ENCODE data around the gene GRM6.

Gene GRM6

GRCh38 chr5:178965465-178966055 lies 29.6 kb downstream of the GRM6 start:
- Histone ChIP-seq H3K4me3 (ENCODE audit: low read length) (no peak overlapping the region), H3K4me2 (ENCODE audit: low read depth, low read length) (no peak overlapping the region), H2AFZ (ENCODE audit: low read length) (no peak overlapping the region), H4K20me1 (ENCODE audit: insufficient read depth, low read length) (no peaks in the 10 kb centered on the region), H3F3A (ENCODE audit: insufficient read depth, low read length) (no peaks in the 10 kb centered on the region), H3K36me3 (replicated peaks; ENCODE audit: insufficient read depth, low read length) (no peaks in the 10 kb centered on the region), H3K27me3 (replicated peaks; ENCODE audit: insufficient read depth, low read length) (no peaks in the 10 kb centered on the region), H3K9ac (ENCODE audit: low read length) (no peak overlapping the region), H3K9me2 (replicated peaks; ENCODE audit: insufficient read depth, low read length) (no peaks in the 10 kb centered on the region), H3K9me3 (replicated peaks; ENCODE audit: insufficient read depth, low read length) (no peaks in the 10 kb centered on the region), H3K79me2 (ENCODE audit: low read length) (no peaks in the 10 kb centered on the region), H3K27ac (ENCODE audit: low read length) (no peak overlapping the region), H3K4me1 (ENCODE audit: low read length) (no peaks in the 10 kb centered on the region)
- no peak for DNase-seq
- no peak for TF ChIP-seq EZH2 (optimal IDR thresholded peaks at IDR 0.05; ENCODE audit: low read depth, low read length)
- TF ChIP-seq CTCF (IDR thresholded peaks at IDR 0.05; ENCODE audit: low read length), result no peak
- no peak for TF ChIP-seq EZH2phosphoT487 (IDR thresholded peaks at IDR 0.05; ENCODE audit: low read length)

GRCh38 chr5:178941361-178941760 lies 53.8 kb downstream of the GRM6 start:
- Histone ChIP-seq H3K36me3 (replicated peaks; ENCODE audit: insufficient read depth, low read length) (no peaks in the 10 kb centered on the region), H3K9me2 (replicated peaks; ENCODE audit: insufficient read depth, low read length) (no peaks in the 10 kb centered on the region), H3K9ac (ENCODE audit: low read length) (no peak overlapping the region), H4K20me1 (ENCODE audit: insufficient read depth, low read length) (no peaks in the 10 kb centered on the region), H2AFZ (ENCODE audit: low read length) (no peak overlapping the region), H3K4me3 (ENCODE audit: low read length) (no peak overlapping the region), H3K4me1 (ENCODE audit: low read length) (no peaks in the 10 kb centered on the region), H3K27ac (ENCODE audit: low read length) (no peak overlapping the region), H3K9me3 (replicated peaks; ENCODE audit: insufficient read depth, low read length) (no peaks in the 10 kb centered on the region), H3K4me2 (ENCODE audit: low read depth, low read length) (no peak overlapping the region), H3K79me2 (ENCODE audit: low read length) (no peaks in the 10 kb centered on the region), H3K27me3 (replicated peaks; ENCODE audit: insufficient read depth, low read length) (no peaks in the 10 kb centered on the region), H3F3A (ENCODE audit: insufficient read depth, low read length) (no peaks in the 10 kb centered on the region)
- DNase-seq, result no peak
- TF ChIP-seq EZH2phosphoT487 (IDR thresholded peaks at IDR 0.05; ENCODE audit: low read length) (no peak), EZH2 (optimal IDR thresholded peaks at IDR 0.05; ENCODE audit: low read depth, low read length) (no peak), CTCF (IDR thresholded peaks at IDR 0.05; ENCODE audit: low read length) (no peak)

GRCh38 chr5:178940569-178941360 lies 54.4 kb downstream of the GRM6 start, which contains the start of gene ZNF454:
Gene ZNF454, plus strand, starts transcription at chr5:178941198. Its CDS starts 1,594 bp downstream, at chr5:178942792.
- no peaks in the 10 kb centered on the region for H3K36me3 ChIP-seq (replicated peaks; ENCODE audit: insufficient read depth, low read length)
- no peak within 1 kb of the TSS for H3K4me2 ChIP-seq (ENCODE audit: low read depth, low read length)
- DNase-seq, result no peak

More at GRCh38 chr5:178940569-178941360, 54.4 kb downstream of the GRM6 start, which contains the start of gene ZNF454:
- Histone ChIP-seq H3K27me3 (replicated peaks; ENCODE audit: insufficient read depth, low read length) (no peaks in the 10 kb centered on the region), H4K20me1 (ENCODE audit: insufficient read depth, low read length) (no peaks in the 10 kb centered on the region), H3K9ac (ENCODE audit: low read length) (no peak within 1 kb of the TSS), H3K9me3 (replicated peaks; ENCODE audit: insufficient read depth, low read length) (no peaks in the 10 kb centered on the region), H3K4me1 (ENCODE audit: low read length) (no peaks in the 10 kb centered on the region), H3K27ac (ENCODE audit: low read length) (no peak within 1 kb of the TSS), H3F3A (ENCODE audit: insufficient read depth, low read length) (no peaks in the 10 kb centered on the region), H2AFZ (ENCODE audit: low read length) (no peak within 1 kb of the TSS), H3K4me3 (ENCODE audit: low read length) (no peak within 1 kb of the TSS), H3K9me2 (replicated peaks; ENCODE audit: insufficient read depth, low read length) (no peaks in the 10 kb centered on the region), H3K79me2 (ENCODE audit: low read length) (no peaks in the 10 kb centered on the region)
- no peak for TF ChIP-seq CTCF (IDR thresholded peaks at IDR 0.05; ENCODE audit: low read length)
- no peak for TF ChIP-seq EZH2 (optimal IDR thresholded peaks at IDR 0.05; ENCODE audit: low read depth, low read length)
- TF ChIP-seq EZH2phosphoT487 (IDR thresholded peaks at IDR 0.05; ENCODE audit: low read length), result no peak
